Measurements from ENCODE around the gene RASGRF1. TPM values are rescaled to one million over a fixed set of nuclear protein-coding genes. Genes with fewer than 3 reads are reported as not detected.

The RASGRF1 gene
- polyA plus RNA-seq, 1 donor (not counting 4 experiments of a cell fraction or from before 2014, with no cell fraction given), result 0.08 TPM

- no peak for FAIRE-seq
- Histone ChIP-seq H3K79me2 (ENCODE audit: control insufficient read depth, insufficient read depth, low read length) (no peaks in the 10 kb centered on the region), H3K4me1 (ENCODE audit: control insufficient read depth, extremely low read depth, insufficient read depth, low read length) (peaks cover 21% of the 10 kb centered on the region), H3K9me3 (ENCODE audit: control insufficient read depth, low read depth, low read length) (no peaks in the 10 kb centered on the region), H3K36me3 (ENCODE audit: control insufficient read depth in 2 of 2, extremely low read depth in 1 of 2, insufficient read depth in 2 of 2, low read length in 2 of 2) (no peaks in the 10 kb centered on the region), H3K9ac (ENCODE audit: control insufficient read depth, extremely low read depth, insufficient read depth, low read length) (no peak overlapping the region), H3K27me3 (ENCODE audit: control insufficient read depth, extremely low read depth, insufficient read depth, low read length) (peaks cover 12% of the 10 kb centered on the region), H4K20me1 (ENCODE audit: control insufficient read depth, extremely low read depth, insufficient read depth, low read length) (no peaks in the 10 kb centered on the region), H3K4me3 (ENCODE audit: control insufficient read depth in 2 of 3, extremely low read depth in 1 of 3, insufficient read depth in 2 of 3, low read depth in 1 of 3, low read length in 3 of 3) (no peak overlapping the region), H2AFZ (ENCODE audit: control insufficient read depth, low read length) (no peak overlapping the region), H3K4me2 (ENCODE audit: control insufficient read depth, extremely low read depth, insufficient read depth, low read depth, low read length) (no peak overlapping the region), H3K27ac (ENCODE audit: control insufficient read depth, insufficient read depth, low read length) (no peak overlapping the region), H3K9me1 (ENCODE audit: control insufficient read depth, extremely low read depth, insufficient read depth, low read length) (peaks cover 2% of the 10 kb centered on the region)
- DNase-seq (ENCODE audit: low read depth, low spot score), result no peak
- TF ChIP-seq CTCF (optimal IDR thresholded peaks at IDR 0.05 in 1 of 3, IDR thresholded peaks at IDR 0.05 in 1 of 3, conservative IDR thresholded peaks at IDR 0.05 in 1 of 3; ENCODE audit: extremely low read depth in 1 of 3, insufficient read depth in 2 of 3, low read length in 3 of 3) (no peak), EZH2 (IDR thresholded peaks at IDR 0.05; ENCODE audit: low read length) (no peak)
- dilution Hi-C loops (cut with MboI; ENCODE audit: extremely low pct_ligation_motif_present, low sequenced_read_pairs), result no loop called here
Measured at GRCh38 chr15:78950343-78950742, 140.2 kb downstream of the RASGRF1 start.

GRCh38 chr15:78949461-78949860 is 141.1 kb downstream of the RASGRF1 start:
- peaks cover 21% of the 10 kb centered on the region for H3K4me1 ChIP-seq (ENCODE audit: control insufficient read depth, extremely low read depth, insufficient read depth, low read length)
- peaks cover 2% of the 10 kb centered on the region for H3K9me1 ChIP-seq (ENCODE audit: control insufficient read depth, extremely low read depth, insufficient read depth, low read length)
- FAIRE-seq (no peak), DNase-seq (ENCODE audit: low read depth, low spot score) (no peak)
- no peaks in the 10 kb centered on the region for H4K20me1 ChIP-seq (ENCODE audit: control insufficient read depth, extremely low read depth, insufficient read depth, low read length)
- H3K4me2 ChIP-seq (ENCODE audit: control insufficient read depth, extremely low read depth, insufficient read depth, low read depth, low read length), result no peak overlapping the region
- H3K27me3 ChIP-seq (ENCODE audit: control insufficient read depth, extremely low read depth, insufficient read depth, low read length), result peaks cover 16% of the 10 kb centered on the region
- no peaks in the 10 kb centered on the region for H3K36me3 ChIP-seq (ENCODE audit: control insufficient read depth in 2 of 2, extremely low read depth in 1 of 2, insufficient read depth in 2 of 2, low read length in 2 of 2)
- H2AFZ ChIP-seq (ENCODE audit: control insufficient read depth, low read length), result no peak overlapping the region
- H3K9ac ChIP-seq (ENCODE audit: control insufficient read depth, extremely low read depth, insufficient read depth, low read length), result no peak overlapping the region
- H3K4me3 ChIP-seq (ENCODE audit: control insufficient read depth in 2 of 3, extremely low read depth in 1 of 3, insufficient read depth in 2 of 3, low read depth in 1 of 3, low read length in 3 of 3), result no peak overlapping the region
- TF ChIP-seq CTCF (optimal IDR thresholded peaks at IDR 0.05 in 1 of 3, IDR thresholded peaks at IDR 0.05 in 1 of 3, conservative IDR thresholded peaks at IDR 0.05 in 1 of 3; ENCODE audit: extremely low read depth in 1 of 3, insufficient read depth in 2 of 3, low read length in 3 of 3), result no peak
- TF ChIP-seq EZH2 (IDR thresholded peaks at IDR 0.05; ENCODE audit: low read length), result no peak
- no peak overlapping the region for H3K27ac ChIP-seq (ENCODE audit: control insufficient read depth, insufficient read depth, low read length)
- H3K9me3 ChIP-seq (ENCODE audit: control insufficient read depth, low read depth, low read length), result no peaks in the 10 kb centered on the region
- dilution Hi-C loops (cut with MboI; ENCODE audit: extremely low pct_ligation_motif_present, low sequenced_read_pairs), result no loop called here
- H3K79me2 ChIP-seq (ENCODE audit: control insufficient read depth, insufficient read depth, low read length), result no peaks in the 10 kb centered on the region
